GM12875 (cell line): ENCODE results near the gene HYCC2.

ENCODE experiments used
- H3K4me3 ChIP-seq: one replicate; pipeline ENCODE4 v1.5.1; 2011; ENCODE audit warnings: low read depth, low read length, control low read depth
- TF ChIP-seq, protein P1 (sequence below): IDR thresholded peaks from 2 replicates; pipeline ENCODE4 v1.5.1; 2011; ENCODE audit warnings: low read depth, mild to moderate bottlenecking, control low read depth, inconsistent platforms, low read length, moderate library complexity, borderline replicate concordance; ENCODE audit not compliant: insufficient read depth

Gene HYCC2

DNA sequence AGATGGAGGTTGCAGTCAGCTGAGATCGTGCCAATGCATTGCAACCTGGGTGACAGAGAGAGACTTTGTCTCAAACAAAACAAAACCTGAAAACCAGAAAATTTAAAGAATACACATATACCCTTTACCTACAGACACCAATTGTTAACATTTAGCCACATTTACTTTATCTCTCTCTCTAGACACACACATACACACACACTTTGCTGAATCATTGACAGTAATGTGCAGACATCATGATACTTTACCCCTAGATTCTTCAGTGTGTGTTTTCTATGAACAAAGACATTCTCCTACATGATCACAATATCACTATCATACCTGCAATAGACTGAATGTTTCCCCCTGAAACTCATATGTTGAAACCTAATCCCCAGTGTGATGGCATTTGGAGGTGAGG, 34.3 kb upstream of the HYCC2 start:
- TF ChIP-seq, protein P1, sequence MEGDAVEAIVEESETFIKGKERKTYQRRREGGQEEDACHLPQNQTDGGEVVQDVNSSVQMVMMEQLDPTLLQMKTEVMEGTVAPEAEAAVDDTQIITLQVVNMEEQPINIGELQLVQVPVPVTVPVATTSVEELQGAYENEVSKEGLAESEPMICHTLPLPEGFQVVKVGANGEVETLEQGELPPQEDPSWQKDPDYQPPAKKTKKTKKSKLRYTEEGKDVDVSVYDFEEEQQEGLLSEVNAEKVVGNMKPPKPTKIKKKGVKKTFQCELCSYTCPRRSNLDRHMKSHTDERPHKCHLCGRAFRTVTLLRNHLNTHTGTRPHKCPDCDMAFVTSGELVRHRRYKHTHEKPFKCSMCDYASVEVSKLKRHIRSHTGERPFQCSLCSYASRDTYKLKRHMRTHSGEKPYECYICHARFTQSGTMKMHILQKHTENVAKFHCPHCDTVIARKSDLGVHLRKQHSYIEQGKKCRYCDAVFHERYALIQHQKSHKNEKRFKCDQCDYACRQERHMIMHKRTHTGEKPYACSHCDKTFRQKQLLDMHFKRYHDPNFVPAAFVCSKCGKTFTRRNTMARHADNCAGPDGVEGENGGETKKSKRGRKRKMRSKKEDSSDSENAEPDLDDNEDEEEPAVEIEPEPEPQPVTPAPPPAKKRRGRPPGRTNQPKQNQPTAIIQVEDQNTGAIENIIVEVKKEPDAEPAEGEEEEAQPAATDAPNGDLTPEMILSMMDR = no peak
- no peak overlapping the region for H3K4me3 ChIP-seq

DNA sequence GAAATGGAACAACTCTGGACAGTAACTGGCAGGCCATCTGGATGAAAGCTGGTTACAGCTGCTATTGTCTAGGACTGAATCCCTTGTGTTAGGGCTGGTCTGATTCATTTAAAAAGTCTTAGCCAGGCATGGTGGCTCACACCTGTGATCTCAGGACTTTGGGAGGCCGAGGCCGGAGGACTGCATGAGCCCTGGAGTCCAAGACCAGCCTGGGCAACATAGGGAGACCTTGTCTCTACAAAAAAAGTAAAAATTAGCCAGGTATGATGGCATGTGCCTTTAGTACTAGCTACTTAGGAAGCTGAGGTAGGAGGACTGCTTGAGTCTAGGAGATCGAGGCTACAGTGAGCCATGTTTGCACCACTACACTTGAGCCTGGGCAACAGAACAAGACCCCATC, 29.0 kb upstream of the HYCC2 start:
- TF ChIP-seq, protein P1 = no peak
- no peak overlapping the region for H3K4me3 ChIP-seq

DNA sequence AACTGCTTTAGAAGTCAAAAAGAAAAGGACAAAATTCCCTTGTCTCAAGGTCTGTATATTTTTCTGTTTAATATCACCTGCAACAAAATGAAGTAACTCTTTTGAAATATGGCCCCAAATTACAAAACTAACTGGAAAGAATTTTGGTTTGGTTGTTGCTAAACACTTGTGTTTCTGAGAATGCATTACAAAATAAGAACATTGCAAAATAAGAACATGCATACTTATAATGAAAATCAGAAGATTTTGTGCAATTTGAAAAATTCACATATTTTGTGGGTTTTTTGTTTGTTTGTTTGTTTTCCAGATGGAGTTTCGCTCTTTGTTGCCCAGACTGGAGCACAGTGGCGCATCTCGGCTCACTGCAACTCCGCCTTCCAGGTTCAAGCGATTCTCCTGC, 22.1 kb upstream of the HYCC2 start:
- TF ChIP-seq, protein P1 = no peak
- H3K4me3 ChIP-seq = no peak overlapping the region

DNA sequence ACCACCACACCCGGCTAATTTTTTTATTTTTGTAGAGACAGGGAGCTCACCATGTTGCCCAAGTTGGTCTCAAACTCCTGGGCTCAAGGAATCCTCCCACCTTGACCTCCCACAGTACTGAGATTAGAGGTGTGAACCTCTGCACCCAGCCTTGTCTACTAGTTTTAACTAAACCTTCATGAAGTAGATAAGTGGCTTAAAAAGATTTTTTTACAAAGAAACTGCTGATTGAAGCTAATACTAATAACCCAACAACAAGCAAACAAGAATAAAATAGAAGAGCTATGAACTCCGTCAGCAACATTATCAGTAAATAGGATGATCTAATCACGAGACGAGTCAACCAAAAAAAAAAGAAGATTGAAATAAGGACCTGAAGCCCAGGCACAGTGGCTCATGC, 19.1 kb upstream of the HYCC2 start:
- TF ChIP-seq, protein P1 = no peak

DNA sequence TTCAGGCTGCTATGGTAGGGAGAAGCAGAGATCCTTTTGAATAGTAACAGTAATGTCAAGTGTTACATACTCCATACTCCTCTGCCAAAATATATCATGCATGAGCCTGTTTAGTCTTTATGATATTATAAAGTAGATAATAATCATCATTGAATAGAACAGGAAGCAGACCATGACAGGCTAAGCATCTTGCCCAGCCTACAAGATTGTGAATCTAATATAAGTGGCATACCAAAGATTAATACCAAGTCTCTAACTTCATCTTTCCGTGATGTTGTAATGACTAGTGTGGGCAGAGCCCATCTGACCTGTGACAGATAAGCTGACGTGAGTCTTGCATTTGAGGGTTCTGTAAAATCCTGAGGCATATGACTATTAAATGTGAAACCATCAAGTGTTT, 13.4 kb upstream of the HYCC2 start:
- H3K4me3 ChIP-seq = no peak overlapping the region
- TF ChIP-seq, protein P1 = no peak

More for the DNA sequence above, 19.1 kb upstream of the HYCC2 start:
- H3K4me3 ChIP-seq = no peak overlapping the region

DNA sequence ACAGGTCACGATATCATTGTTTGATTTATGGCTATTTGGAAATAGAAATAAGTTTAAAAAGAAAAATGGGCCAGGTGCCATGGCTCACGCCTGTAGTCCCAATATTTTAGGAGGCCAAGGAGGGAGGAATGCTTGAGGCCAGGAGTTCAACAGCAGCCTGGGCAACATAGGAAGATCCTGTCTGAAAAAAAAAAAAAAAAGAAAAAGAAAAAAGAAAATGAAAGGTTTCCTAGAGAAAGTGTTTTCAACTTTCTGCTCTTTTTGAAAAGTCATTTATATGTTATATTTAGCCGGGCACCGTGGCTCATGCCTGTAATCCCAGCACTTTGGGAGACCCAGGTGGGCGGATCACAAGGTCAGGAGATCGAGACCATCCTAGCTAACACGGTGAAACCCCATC, 3.5 kb upstream of the HYCC2 start:
- TF ChIP-seq, protein P1 = no peak
- no peak overlapping the region for H3K4me3 ChIP-seq

DNA sequence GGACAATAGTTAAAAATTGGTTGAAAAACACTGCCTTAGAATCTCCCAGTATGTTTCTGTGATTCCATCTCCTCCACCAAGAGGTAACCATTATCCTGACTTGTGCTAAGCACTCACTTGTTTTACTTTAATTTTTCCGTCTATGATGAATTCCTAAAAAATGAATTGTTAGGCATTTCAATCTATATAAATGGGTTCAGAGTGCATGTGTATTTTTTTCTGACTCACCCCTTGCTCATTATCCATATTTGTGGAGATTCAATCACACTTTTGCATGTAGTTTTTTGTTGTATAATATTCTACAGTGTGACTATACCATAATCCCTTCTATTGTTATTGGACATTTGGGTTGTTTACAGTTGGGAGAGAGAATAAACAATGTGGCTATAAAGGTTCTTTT, 1.6 kb upstream of the HYCC2 start:
- H3K4me3 ChIP-seq = no peak overlapping the region

More for the DNA sequence above, 1.6 kb upstream of the HYCC2 start:
- TF ChIP-seq, protein P1 = no peak
